Naive thymus-derived CD4-positive, alpha-beta T cell (primary cell): ENCODE data around the gene DIP2B. TPM values are rescaled to one million over a fixed set of nuclear protein-coding genes. Genes with fewer than 3 reads are reported as not detected.

Experiments
- ATAC-seq: fragments of 150-1000 bp; cut with Tn5 transposase; 2 replicates; pipeline ENCODE4 v1.10.0; 2021; ENCODE audit warnings: mild to moderate bottlenecking, moderate library complexity
- CTCF ChIA-PET: fragments of 350-600 bp; sonication (Branson Sonifier 250); formaldehyde crosslinking; loops from one replicate; lab custom pipeline; 2021; ENCODE audit warnings: antibody characterized with exemption; lab: Charles Lee
- POLR2A ChIA-PET: fragments of 350-600 bp; sonication (Branson Sonifier 250); formaldehyde crosslinking; loops from one replicate; lab custom pipeline; 2021; ENCODE audit warnings: antibody characterized with exemption, inconsistent platforms; lab: Charles Lee
- DNase-seq, 9 donors: peaks; one replicate each; pipeline versions ENCODE4 v3.0.0 to v3.0.0-alpha.2; 2020 to 2022; ENCODE audit warnings: mixed read lengths in 1 of 9
- H3K27ac ChIP-seq: one replicate; pipeline ENCODE4 v1.7.0; 2013; ENCODE audit warnings: mild to moderate bottlenecking, low read depth, low read length, moderate library complexity
- H3K27me3 ChIP-seq, 2 donors: one replicate each; pipeline ENCODE4 v1.7.0; 2013; ENCODE audit warnings: low read length in 2 of 2, mild to moderate bottlenecking in 2 of 2, moderate library complexity in 2 of 2; ENCODE audit not compliant: control insufficient read depth in 2 of 2, insufficient read depth in 2 of 2
- H3K36me3 ChIP-seq, 3 experiments: 1 replicate in 2 of 3; 2 replicates in 1 of 3; pipeline ENCODE4 v1.7.0; 2013; ENCODE audit warnings: low read length in 3 of 3, mild to moderate bottlenecking in 3 of 3, moderate library complexity in 1 of 3; ENCODE audit not compliant: insufficient read depth in 3 of 3, control insufficient read depth in 2 of 3
- H3K4me1 ChIP-seq, 2 donors: one replicate each; pipeline ENCODE4 v1.7.0; 2013; ENCODE audit warnings: low read length in 2 of 2, mild to moderate bottlenecking in 2 of 2, moderate library complexity in 1 of 2; ENCODE audit not compliant: control insufficient read depth in 2 of 2, insufficient read depth in 2 of 2
- H3K4me3 ChIP-seq: 2 replicates; pipeline ENCODE4 v1.7.0; 2013; ENCODE audit warnings: mild to moderate bottlenecking, low read length
- H3K9me3 ChIP-seq, 3 experiments: 1 replicate in 2 of 3; 2 replicates in 1 of 3; pipeline ENCODE4 v1.7.0; 2013; ENCODE audit warnings: low read length in 3 of 3; ENCODE audit not compliant: control insufficient read depth in 2 of 3
- H3K27ac Mint-ChIP-seq, 9 donors: one replicate each; pipeline ENCODE4 v1.8.0; 2020 to 2022; ENCODE audit warnings: mixed read lengths in 9 of 9, mild to moderate bottlenecking in 8 of 9, moderate library complexity in 5 of 9, inconsistent platforms in 2 of 9
- H3K27me3 Mint-ChIP-seq, 5 donors: one replicate each; pipeline ENCODE4 v1.8.0; 2021 to 2022; ENCODE audit warnings: mixed read lengths in 5 of 5, mild to moderate bottlenecking in 1 of 5
- H3K36me3 Mint-ChIP-seq, 5 donors: one replicate each; pipeline ENCODE4 v1.8.0; 2020 to 2022; ENCODE audit warnings: mixed read lengths in 5 of 5, mild to moderate bottlenecking in 3 of 5, inconsistent platforms in 1 of 5
- H3K4me1 Mint-ChIP-seq, 7 donors: one replicate each; pipeline ENCODE4 v1.8.0; 2020 to 2022; ENCODE audit warnings: mixed read lengths in 7 of 7, mild to moderate bottlenecking in 3 of 7, inconsistent platforms in 1 of 7
- H3K4me3 Mint-ChIP-seq, 10 donors: one replicate each; pipeline ENCODE4 v1.8.0; 2020 to 2022; ENCODE audit warnings: mild to moderate bottlenecking in 10 of 10, mixed read lengths in 10 of 10, moderate library complexity in 6 of 10, inconsistent platforms in 2 of 10
- H3K9me3 Mint-ChIP-seq, 11 donors: one replicate each; pipeline ENCODE4 v1.8.0; 2020 to 2022; ENCODE audit warnings: mixed read lengths in 11 of 11, mild to moderate bottlenecking in 4 of 11, inconsistent platforms in 1 of 11, moderate library complexity in 1 of 11
- intact Hi-C, 2 donors: fragments of 100-400 bp; cut with micrococcal nuclease; formaldehyde crosslinking; loops; one replicate each; pipeline ENCODE4 v1.15.1; 2023
- polyA plus RNA-seq, 2 donors: library from polyadenylated mRNA; unstranded; fragments of 300-500 nt; fragmentation: Illumina TruSeq; gene quantifications; one replicate each; pipeline ENCODE4 v1.2.3, GENCODE V29; 2021
- total RNA-seq, 6 experiments: library from RNA in 5 of 6; stranded (reverse) in 5 of 6; gene quantifications; 1 replicate in 5 of 6; 2 replicates in 1 of 6; pipeline ENCODE4 v1.2.3 and lab custom pipeline; 2021 to 2026

Gene DIP2B
- total and polyA plus RNA-seq, 7 experiments from 2014 or later = 10.0 to 41.8 (median 34.3) TPM

- H3K4me1 Mint-ChIP-seq = no peaks in the 10 kb centered on the region
Observed at GRCh38 chr12:50715174-50715573, 210.4 kb downstream of the DIP2B start.

GRCh38 chr12:50718760-50719159, 214.0 kb downstream of the DIP2B start:
- peak overlapping the region in 1 of 9 donors; percentile 8 for H3K27ac Mint-ChIP-seq
- ChIA-PET POLR2A (no interaction called here), CTCF (no interaction called here)
- Histone ChIP-seq H3K4me3 (no peak overlapping the region), H3K9me3 (no peaks in the 10 kb centered on the region), H3K27ac (no peak overlapping the region), H3K27me3 (no peaks in the 10 kb centered on the region), H3K4me1 (no peaks in the 10 kb centered on the region), H3K36me3 (peaks cover 9 to 71% (median 17%) of the 10 kb centered on the region in 3 experiments)
- H3K36me3 Mint-ChIP-seq = peaks cover 7 to 58% (median 38%) of the 10 kb centered on the region in 5 donors
- H3K4me3 Mint-ChIP-seq = no peak overlapping the region
- no peaks in the 10 kb centered on the region for H3K9me3 Mint-ChIP-seq
- no peak for ATAC-seq
- H3K27me3 Mint-ChIP-seq = no peaks in the 10 kb centered on the region
- intact Hi-C loops = no loop called here
- no peaks in the 10 kb centered on the region for H3K4me1 Mint-ChIP-seq
- DNase-seq = no peak

More at GRCh38 chr12:50715174-50715573, 210.4 kb downstream of the DIP2B start:
- Histone ChIP-seq H3K4me3 (no peak overlapping the region), H3K9me3 (no peaks in the 10 kb centered on the region), H3K27ac (no peak overlapping the region), H3K4me1 (no peaks in the 10 kb centered on the region), H3K27me3 (no peaks in the 10 kb centered on the region), H3K36me3 (peaks cover 3 to 67% (median 12%) of the 10 kb centered on the region in 3 experiments)
- CTCF ChIA-PET = no interaction called here
- H3K27me3 Mint-ChIP-seq = no peaks in the 10 kb centered on the region
- intact Hi-C loops = no loop called here
- peaks cover 0 to 40% (median 15%) of the 10 kb centered on the region in 5 donors for H3K36me3 Mint-ChIP-seq
- H3K9me3 Mint-ChIP-seq = no peaks in the 10 kb centered on the region
- POLR2A ChIA-PET = no interaction called here
- H3K4me3 Mint-ChIP-seq = no peak overlapping the region
- H3K27ac Mint-ChIP-seq = peak overlapping the region in 4 of 9 donors; percentile 17 to 45 (median 18)
- ATAC-seq (no peak), DNase-seq (no peak)

DNA sequence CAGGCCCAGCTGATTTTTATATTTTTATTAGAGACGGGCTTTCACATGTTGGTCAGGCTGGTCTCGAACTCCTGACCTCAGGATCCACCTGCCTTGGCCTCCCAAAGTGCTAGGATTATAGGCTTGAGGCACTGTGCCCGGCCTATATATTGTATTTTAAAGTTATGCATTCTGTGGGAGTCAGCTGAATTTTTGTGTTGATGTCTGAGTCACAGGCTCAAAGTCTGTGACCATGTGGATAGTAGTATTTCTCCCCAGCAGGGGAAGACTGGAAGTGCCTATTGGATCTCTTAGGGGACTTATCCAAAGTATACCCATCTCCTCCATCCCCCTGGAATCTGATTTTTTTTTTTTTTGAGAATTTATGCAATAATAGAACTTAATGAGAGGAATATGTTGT, 215.3 kb downstream of the DIP2B start:
- H3K36me3 Mint-ChIP-seq = peaks cover 12 to 63% (median 35%) of the 10 kb centered on the region in 5 donors

DNA sequence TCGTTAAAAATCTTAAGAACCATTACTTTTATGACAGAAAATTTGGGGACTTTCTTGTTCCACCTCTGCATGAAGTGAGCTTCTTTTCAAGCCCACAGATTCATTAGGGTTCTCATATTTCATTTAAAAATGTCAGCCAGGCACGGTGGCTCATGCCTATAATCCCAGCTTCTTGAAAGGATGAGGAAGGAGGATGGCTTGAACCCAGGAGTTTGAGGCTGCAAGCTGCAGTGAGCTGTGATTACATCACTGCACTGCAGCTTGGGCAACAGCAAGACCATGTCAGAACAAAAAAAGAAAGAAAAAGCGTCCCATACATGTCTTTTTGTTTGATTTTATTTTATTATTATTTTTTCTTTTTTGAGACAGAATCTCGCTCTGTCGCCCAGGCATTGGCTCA, 215.7 kb downstream of the DIP2B start:
- no peaks in the 10 kb centered on the region for H3K27me3 Mint-ChIP-seq
- H3K4me3 ChIP-seq = no peak overlapping the region
- H3K27me3 ChIP-seq = no peaks in the 10 kb centered on the region
- no peaks in the 10 kb centered on the region for H3K4me1 Mint-ChIP-seq
- CTCF ChIA-PET = no interaction called here
- H3K27ac ChIP-seq = no peak overlapping the region
- H3K9me3 Mint-ChIP-seq = no peaks in the 10 kb centered on the region
- no peak overlapping the region for H3K4me3 Mint-ChIP-seq
- POLR2A ChIA-PET = no interaction called here
- H3K36me3 Mint-ChIP-seq = peaks cover 12 to 61% (median 35%) of the 10 kb centered on the region in 5 donors
- no peaks in the 10 kb centered on the region for H3K9me3 ChIP-seq
- H3K36me3 ChIP-seq = peaks cover 13 to 71% (median 29%) of the 10 kb centered on the region in 3 experiments
- intact Hi-C loops = no loop called here
- no peak overlapping the region for H3K27ac Mint-ChIP-seq
- ATAC-seq (no peak), DNase-seq (no peak)
- no peaks in the 10 kb centered on the region for H3K4me1 ChIP-seq

More for the DNA sequence above, 215.3 kb downstream of the DIP2B start:
- Histone ChIP-seq H3K4me1 (no peaks in the 10 kb centered on the region), H3K9me3 (no peaks in the 10 kb centered on the region), H3K36me3 (peaks cover 10 to 71% (median 25%) of the 10 kb centered on the region in 3 experiments), H3K4me3 (no peak overlapping the region), H3K27ac (no peak overlapping the region), H3K27me3 (no peaks in the 10 kb centered on the region)
- Mint-ChIP-seq H3K27me3 (no peaks in the 10 kb centered on the region), H3K4me1 (no peaks in the 10 kb centered on the region), H3K27ac (no peak overlapping the region), H3K9me3 (no peaks in the 10 kb centered on the region), H3K4me3 (no peak overlapping the region)
- DNase-seq = no peak
- ChIA-PET CTCF (no interaction called here), POLR2A (no interaction called here)
- intact Hi-C loops = no loop called here
- ATAC-seq = no peak

DNA sequence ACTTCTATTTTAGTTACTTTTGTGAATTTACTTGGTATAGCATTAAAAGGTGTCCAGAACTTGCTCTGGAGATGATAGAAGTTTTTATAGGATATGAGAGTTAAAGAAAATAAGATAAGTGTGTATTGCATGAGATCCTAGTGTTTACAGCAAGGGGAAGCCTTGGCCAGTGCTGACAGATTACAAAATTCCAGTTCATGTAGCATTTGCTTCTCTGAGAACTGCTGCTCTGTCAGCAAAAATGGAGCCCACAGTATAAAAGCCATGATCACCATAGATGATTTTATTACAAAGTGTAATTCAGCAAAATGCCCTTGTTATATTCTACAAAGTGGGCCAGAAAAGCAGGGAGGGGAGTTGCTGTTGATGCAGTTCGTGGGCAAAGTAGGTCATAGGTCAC, 219.1 kb downstream of the DIP2B start:
- H3K27me3 Mint-ChIP-seq = no peaks in the 10 kb centered on the region
- Histone ChIP-seq H3K4me3 (no peak overlapping the region), H3K27ac (no peak overlapping the region), H3K9me3 (no peaks in the 10 kb centered on the region), H3K36me3 (peaks cover 20 to 86% (median 31%) of the 10 kb centered on the region in 3 experiments), H3K27me3 (no peaks in the 10 kb centered on the region), H3K4me1 (no peaks in the 10 kb centered on the region)
- H3K9me3 Mint-ChIP-seq = no peaks in the 10 kb centered on the region
- peaks cover 20 to 60% (median 34%) of the 10 kb centered on the region in 5 donors for H3K36me3 Mint-ChIP-seq
- H3K4me3 Mint-ChIP-seq = no peak overlapping the region
- DNase-seq (no peak), ATAC-seq (no peak)
- ChIA-PET POLR2A (no interaction called here), CTCF (interaction anchor here (0.7 kb wide), 1 partner anchor 565 kb away, joined by 3 read pairs; no protein-coding TSS in a partner anchor)
- peak overlapping the region in 4 of 9 donors; percentile 9 to 51 (median 26) for H3K27ac Mint-ChIP-seq
- peaks cover 0 to 1% (median 0%) of the 10 kb centered on the region in 7 donors for H3K4me1 Mint-ChIP-seq
- intact Hi-C loops = no loop called here

DNA sequence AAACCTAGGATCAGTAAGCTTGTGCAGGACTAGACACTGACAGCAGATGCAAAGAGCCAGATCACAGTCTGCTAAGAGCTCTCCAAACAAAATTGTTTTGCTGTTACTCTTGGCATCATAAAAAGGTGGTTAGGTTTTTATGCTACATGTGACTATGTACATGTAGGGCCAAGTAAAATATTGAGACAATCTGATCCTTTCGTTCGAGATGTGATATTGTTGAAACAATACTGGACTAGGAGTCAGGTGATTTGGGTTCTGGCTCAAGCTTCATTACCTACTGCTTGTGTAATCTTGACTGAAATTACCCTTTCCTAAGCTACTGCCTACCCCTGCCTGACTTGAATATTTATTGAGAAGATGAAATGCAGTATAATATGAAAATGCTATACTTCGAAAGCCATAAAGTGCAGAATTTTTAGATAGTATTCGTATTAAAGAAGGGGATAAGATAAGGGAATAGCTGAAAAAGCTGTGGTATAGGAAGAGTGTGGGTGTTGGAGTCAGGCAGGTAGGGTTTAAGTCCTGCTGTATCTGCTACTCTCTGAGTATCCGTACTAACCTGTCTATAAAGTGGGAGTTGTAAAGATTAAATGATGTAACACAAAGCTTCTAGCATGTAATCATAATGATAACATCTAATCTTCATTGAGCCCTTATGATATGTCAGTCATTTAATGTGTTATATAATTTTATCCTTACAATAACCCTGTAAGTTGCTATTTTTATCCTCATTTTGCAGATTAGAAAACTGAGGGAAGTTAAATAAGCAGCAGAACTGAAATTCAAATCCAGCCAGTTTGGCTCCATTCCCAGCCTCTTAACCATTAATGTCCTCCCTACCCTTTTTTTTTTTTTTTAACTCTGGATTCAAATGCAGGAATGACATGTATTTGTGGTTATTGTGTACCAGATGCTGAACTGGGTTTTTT, 220.5 kb downstream of the DIP2B start:
- Mint-ChIP-seq H3K36me3 (peaks cover 30 to 65% (median 38%) of the 10 kb centered on the region in 5 donors), H3K9me3 (no peaks in the 10 kb centered on the region), H3K4me1 (peaks cover 0 to 1% (median 0%) of the 10 kb centered on the region in 7 donors), H3K4me3 (no peak overlapping the region), H3K27ac (peak overlapping the region in 1 of 9 donors; percentile 72), H3K27me3 (no peaks in the 10 kb centered on the region)
- POLR2A ChIA-PET = no interaction called here
- H3K27ac ChIP-seq = no peak overlapping the region
- H3K4me1 ChIP-seq = no peaks in the 10 kb centered on the region
- no peaks in the 10 kb centered on the region for H3K9me3 ChIP-seq
- ATAC-seq (no peak), DNase-seq (no peak)
- CTCF ChIA-PET = interaction anchor here (0.9 kb wide), 1 partner anchor 743 kb away, joined by 3 read pairs; no protein-coding TSS in a partner anchor
- no peak overlapping the region for H3K4me3 ChIP-seq
- intact Hi-C loops = no loop called here
- peaks cover 17 to 91% (median 27%) of the 10 kb centered on the region in 3 experiments for H3K36me3 ChIP-seq
- no peaks in the 10 kb centered on the region for H3K27me3 ChIP-seq
